HEK293 (cell line): ENCODE data around the gene COPS2.

Source experiments
- CTCF ChIA-PET: fragments of 350-600 bp; formaldehyde crosslinking; extraction: SDS; loops from one replicate; lab custom pipeline; 2021; ENCODE audit warnings: antibody characterized with exemption; lab: Yijun Ruan, JAX
- POLR2A ChIA-PET: fragments of 300-600 bp; formaldehyde crosslinking; extraction: SDS; loops from one replicate; lab custom pipeline; 2020; ENCODE audit warnings: antibody characterized with exemption, inconsistent platforms; lab: Yijun Ruan, JAX
- H3K27ac ChIP-seq: fragments of 200-500 bp; sonication (Bioruptor generic); 2 replicates; pipeline ENCODE4 v1.5.1; 2014; ENCODE audit warnings: low read depth, low read length, control low read depth, inconsistent platforms; ENCODE audit errors: extremely low read depth
- H3K36me3 ChIP-seq, 2 experiments: fragments of 200-500 bp in 1 of 2; sonication (Bioruptor generic) in 1 of 2; 1 replicate in 1 of 2; 2 replicates in 1 of 2; pipeline ENCODE4 v1.5.1; 2014 to 2017; ENCODE audit warnings: inconsistent platforms in 2 of 2, low read length in 2 of 2; ENCODE audit not compliant: control insufficient read depth in 2 of 2, insufficient read depth in 1 of 2
- H3K4me1 ChIP-seq: fragments of 200-500 bp; sonication (Bioruptor generic); 2 replicates; pipeline ENCODE4 v1.5.1; 2014; ENCODE audit warnings: mild to moderate bottlenecking, low read length, inconsistent platforms; ENCODE audit not compliant: control insufficient read depth, insufficient read depth
- H3K4me3 ChIP-seq: 2 replicates; pipeline ENCODE4 v1.5.1; 2011; ENCODE audit warnings: low read depth, mild to moderate bottlenecking, control low read depth, low read length, moderate library complexity
- H3K9me3 ChIP-seq: fragments of 200-500 bp; sonication (Bioruptor generic); 2 replicates; pipeline ENCODE4 v1.5.1; 2014; ENCODE audit warnings: low read depth, low read length, inconsistent platforms; ENCODE audit not compliant: control insufficient read depth, insufficient read depth
- PBX3 ChIP-seq: sonication (generic); formaldehyde crosslinking; IDR thresholded peaks from 2 replicates; pipeline ENCODE4 v1.8.1; 2022; ENCODE audit warnings: mild to moderate bottlenecking, moderate library complexity, missing genetic modification reagents
- PRDM10 ChIP-seq: fragments of 450-650 bp; formaldehyde crosslinking; IDR thresholded peaks from 2 replicates; pipeline ENCODE4 v1.5.1; 2016; ENCODE audit warnings: missing biosample characterization, missing genetic modification characterization
- SETDB1 ChIP-seq: IDR thresholded peaks from one replicate; pipeline ENCODE4 v1.6.1; 2017; ENCODE audit warnings: mild to moderate bottlenecking, low read length, moderate library complexity, mixed read lengths; ENCODE audit not compliant: insufficient read length
- WT1 ChIP-seq: fragments of 450-650 bp; formaldehyde crosslinking; IDR thresholded peaks from 2 replicates; pipeline ENCODE4 v1.5.1; 2016; ENCODE audit warnings: missing biosample characterization, missing genetic modification characterization
- ZBTB10 ChIP-seq: fragments of 450-650 bp; formaldehyde crosslinking; IDR thresholded peaks from 2 replicates; pipeline ENCODE4 v1.5.1; 2016; ENCODE audit warnings: missing biosample characterization, missing genetic modification characterization
- ZNF132 ChIP-seq: fragments of 450-650 bp; formaldehyde crosslinking; IDR thresholded peaks from 2 replicates; pipeline ENCODE4 v1.5.1; 2017; ENCODE audit warnings: missing biosample characterization, missing genetic modification characterization, borderline replicate concordance
- ZNF157 ChIP-seq: fragments of 450-650 bp; formaldehyde crosslinking; IDR thresholded peaks from 2 replicates; pipeline ENCODE4 v1.5.1; 2016; ENCODE audit warnings: missing biosample characterization, missing genetic modification characterization
- ZNF239 ChIP-seq: fragments of 450-650 bp; formaldehyde crosslinking; IDR thresholded peaks from 2 replicates; pipeline ENCODE4 v1.5.1; 2016; ENCODE audit warnings: missing biosample characterization, missing genetic modification characterization
- ZNF24 ChIP-seq: fragments of 450-650 bp; formaldehyde crosslinking; IDR thresholded peaks from 2 replicates; pipeline ENCODE4 v1.5.1; 2016; ENCODE audit warnings: missing biosample characterization, missing genetic modification characterization
- ZNF280C ChIP-seq: fragments of 450-650 bp; formaldehyde crosslinking; IDR thresholded peaks from 2 replicates; pipeline ENCODE4 v1.5.1; 2016; ENCODE audit warnings: missing biosample characterization, missing genetic modification characterization
- ZNF292 ChIP-seq: fragments of 450-650 bp; formaldehyde crosslinking; IDR thresholded peaks from 2 replicates; pipeline ENCODE4 v1.5.1; 2016; ENCODE audit warnings: low read depth, missing biosample characterization, missing genetic modification characterization, borderline replicate concordance
- ZNF433 ChIP-seq: fragments of 450-650 bp; formaldehyde crosslinking; IDR thresholded peaks from 2 replicates; pipeline ENCODE4 v1.5.1; 2016; ENCODE audit warnings: missing biosample characterization, missing genetic modification characterization, low read depth
- ZNF549 ChIP-seq: fragments of 450-650 bp; IDR thresholded peaks from 2 replicates; pipeline ENCODE4 v1.5.1; 2018; ENCODE audit warnings: missing biosample characterization, missing genetic modification characterization, mild to moderate bottlenecking, inconsistent platforms, moderate library complexity
- ZNF600 ChIP-seq: fragments of 450-650 bp; formaldehyde crosslinking; IDR thresholded peaks from 2 replicates; pipeline ENCODE4 v1.5.1; 2016; ENCODE audit warnings: missing biosample characterization, missing genetic modification characterization
- ZNF747 ChIP-seq: fragments of 450-650 bp; formaldehyde crosslinking; IDR thresholded peaks from 2 replicates; pipeline ENCODE4 v1.5.1; 2016; ENCODE audit warnings: missing biosample characterization, missing genetic modification characterization
- ZNF776 ChIP-seq: fragments of 450-650 bp; formaldehyde crosslinking; IDR thresholded peaks from 2 replicates; pipeline ENCODE4 v1.5.0; 2017; ENCODE audit warnings: missing biosample characterization, missing genetic modification characterization, borderline replicate concordance
- ZSCAN5A ChIP-seq: fragments of 450-650 bp; formaldehyde crosslinking; IDR thresholded peaks from 2 replicates; pipeline ENCODE4 v1.5.1; 2016; ENCODE audit warnings: missing biosample characterization, missing genetic modification characterization

Gene COPS2

GRCh38 chr15:49148727-49149126, 6.7 kb downstream of the COPS2 start:
- H3K4me3 ChIP-seq = no peak overlapping the region
- H3K4me1 ChIP-seq = no peaks in the 10 kb centered on the region; the same call in 1 of the 2 replicates
- ChIA-PET CTCF (interaction anchor here (0.6 to 0.7 kb wide), 2 partner anchors 46 to 278 kb away, joined by 3 read pairs; no protein-coding TSS in a partner anchor), POLR2A (no interaction called here)
- peaks cover 2 to 14% of the 10 kb centered on the region in 2 experiments for H3K36me3 ChIP-seq
- H3K9me3 ChIP-seq = no peaks in the 10 kb centered on the region
- H3K27ac ChIP-seq = no peak overlapping the region
- TF ChIP-seq ZSCAN5A (tag by site-specific recombination) (no peak), ZNF239 (no peak), PBX3 (CRISPR knock-in tag) (no peak)
- TF ChIP-seq, all 188 proteins: peak for 0

GRCh38 chr15:49148298-49148697, 7.1 kb downstream of the COPS2 start:
- no peak overlapping the region for H3K27ac ChIP-seq
- H3K4me1 ChIP-seq = no peaks in the 10 kb centered on the region; the same call in 1 of the 2 replicates
- POLR2A ChIA-PET = no interaction called here
- peaks cover 5 to 18% of the 10 kb centered on the region in 2 experiments for H3K36me3 ChIP-seq
- H3K4me3 ChIP-seq = no peak overlapping the region
- H3K9me3 ChIP-seq = no peaks in the 10 kb centered on the region
- no peak for TF ChIP-seq ZNF157 (tag by site-specific recombination)
- no peak for TF ChIP-seq ZNF433
- no peak for TF ChIP-seq ZNF776 (tag by site-specific recombination)
- no peak for TF ChIP-seq PRDM10
- TF ChIP-seq ZNF747 (tag by site-specific recombination) = no peak
- TF ChIP-seq WT1 (tag by site-specific recombination) = no peak
- no peak for TF ChIP-seq ZNF549 (tag by site-specific recombination)
- TF ChIP-seq SETDB1 = no peak
- TF ChIP-seq ZNF280C (tag by site-specific recombination) = no peak
- TF ChIP-seq ZBTB10 (tag by site-specific recombination) = no peak
- TF ChIP-seq ZNF132 (tag by site-specific recombination) = no peak
- TF ChIP-seq ZNF24 (tag by site-specific recombination) = no peak
- no peak for TF ChIP-seq ZNF600
- no peak for TF ChIP-seq ZNF292 (tag by site-specific recombination)
- CTCF ChIA-PET = no interaction called here
